Testis (tissue), 2 donors: Measurements from ENCODE around the gene TAS2R19.

Experiments used
- POLR2A ChIP-seq: fragments of 450-650 bp; IDR thresholded peaks from one replicate; pipeline ENCODE4 v1.6.1; 2017; ENCODE audit warnings: antibody characterized with exemption, mild to moderate bottlenecking, moderate library complexity
- TF ChIP-seq, protein P1 (sequence below), 3 experiments: fragments of 450-650 bp in 2 of 3; fragments of 200-600 bp in 1 of 3; sonication (generic) in 1 of 3; IDR thresholded peaks; one replicate each; pipeline ENCODE4 v1.5.1; 2016 to 2019; ENCODE audit warnings: antibody characterized with exemption in 3 of 3, mild to moderate bottlenecking in 2 of 3, moderate library complexity in 1 of 3

DNA sequence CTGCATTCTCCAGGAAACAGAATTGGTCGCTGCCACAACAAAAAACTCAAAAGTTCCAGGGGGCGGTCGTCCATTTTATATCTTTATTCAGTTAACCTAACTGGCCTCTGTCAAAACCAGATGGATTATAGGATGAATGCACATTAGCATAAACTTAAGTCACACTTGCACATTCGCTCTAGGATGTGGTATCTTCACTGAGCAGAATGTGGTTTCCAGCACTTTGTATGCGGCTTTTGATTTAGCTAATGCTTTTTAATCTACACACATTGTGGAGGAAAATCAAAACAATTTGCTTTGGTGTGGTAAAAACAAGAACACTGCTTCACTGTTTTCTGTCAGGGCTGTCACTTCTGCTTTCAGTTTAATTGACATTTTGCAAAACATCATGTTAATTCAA is 40.2 kb downstream of the TAS2R19 start:
- TF ChIP-seq, protein P1, sequence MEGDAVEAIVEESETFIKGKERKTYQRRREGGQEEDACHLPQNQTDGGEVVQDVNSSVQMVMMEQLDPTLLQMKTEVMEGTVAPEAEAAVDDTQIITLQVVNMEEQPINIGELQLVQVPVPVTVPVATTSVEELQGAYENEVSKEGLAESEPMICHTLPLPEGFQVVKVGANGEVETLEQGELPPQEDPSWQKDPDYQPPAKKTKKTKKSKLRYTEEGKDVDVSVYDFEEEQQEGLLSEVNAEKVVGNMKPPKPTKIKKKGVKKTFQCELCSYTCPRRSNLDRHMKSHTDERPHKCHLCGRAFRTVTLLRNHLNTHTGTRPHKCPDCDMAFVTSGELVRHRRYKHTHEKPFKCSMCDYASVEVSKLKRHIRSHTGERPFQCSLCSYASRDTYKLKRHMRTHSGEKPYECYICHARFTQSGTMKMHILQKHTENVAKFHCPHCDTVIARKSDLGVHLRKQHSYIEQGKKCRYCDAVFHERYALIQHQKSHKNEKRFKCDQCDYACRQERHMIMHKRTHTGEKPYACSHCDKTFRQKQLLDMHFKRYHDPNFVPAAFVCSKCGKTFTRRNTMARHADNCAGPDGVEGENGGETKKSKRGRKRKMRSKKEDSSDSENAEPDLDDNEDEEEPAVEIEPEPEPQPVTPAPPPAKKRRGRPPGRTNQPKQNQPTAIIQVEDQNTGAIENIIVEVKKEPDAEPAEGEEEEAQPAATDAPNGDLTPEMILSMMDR (IDR thresholded peaks at IDR 0.05) = no peak
- no peak for TF ChIP-seq POLR2A
